Naive thymus-derived CD8-positive, alpha-beta T cell (primary cell): ENCODE data around the gene DNAH12. TPM values are rescaled to one million over a fixed set of nuclear protein-coding genes. Genes with fewer than 3 reads are reported as not detected.
"Not testable (repeated sequence)": the region's sequence is repeated elsewhere in the genome, so short reads cannot be mapped to it uniquely, and the experiment has no call there.

Experiments
- ATAC-seq, 2 donors: fragments of 150-1000 bp; cut with Tn5 transposase in 1 of 2; sonication (Bioruptor Pico), chemical (Tn5 transposase) in 1 of 2; 1 replicate in 1 of 2; 2 replicates in 1 of 2; pipeline ENCODE4 v1.10.0; 2021; ENCODE audit warnings: mild to moderate bottlenecking in 2 of 2, moderate library complexity in 2 of 2
- POLR2A ChIA-PET: fragments of 350-600 bp; sonication (Branson Sonifier 250); formaldehyde crosslinking; loops from one replicate; lab custom pipeline; 2021; ENCODE audit warnings: antibody characterized with exemption; lab: Charles Lee
- DNase-seq, 10 donors: peaks; one replicate each; pipeline versions ENCODE4 v3.0.0 to v3.0.0-alpha.2; 2020 to 2022
- H3K27ac Mint-ChIP-seq, 10 donors: one replicate each; pipeline ENCODE4 v1.8.0; 2020 to 2022; ENCODE audit warnings: mild to moderate bottlenecking in 10 of 10, mixed read lengths in 10 of 10, moderate library complexity in 4 of 10, inconsistent platforms in 1 of 10
- H3K27me3 Mint-ChIP-seq, 5 donors: one replicate each; pipeline ENCODE4 v1.8.0; 2021 to 2022; ENCODE audit warnings: mixed read lengths in 5 of 5
- H3K36me3 Mint-ChIP-seq, 3 donors: one replicate each; pipeline ENCODE4 v1.8.0; 2020 to 2022; ENCODE audit warnings: mixed read lengths in 3 of 3, mild to moderate bottlenecking in 2 of 3, inconsistent platforms in 1 of 3
- H3K4me1 Mint-ChIP-seq, 4 donors: one replicate each; pipeline ENCODE4 v1.8.0; 2021 to 2022; ENCODE audit warnings: mixed read lengths in 4 of 4
- H3K4me3 Mint-ChIP-seq, 10 donors: one replicate each; pipeline ENCODE4 v1.8.0; 2020 to 2022; ENCODE audit warnings: mild to moderate bottlenecking in 10 of 10, mixed read lengths in 10 of 10, moderate library complexity in 6 of 10, inconsistent platforms in 1 of 10
- H3K9me3 Mint-ChIP-seq, 9 donors: one replicate each; pipeline ENCODE4 v1.8.0; 2020 to 2022; ENCODE audit warnings: mixed read lengths in 9 of 9, mild to moderate bottlenecking in 3 of 9, inconsistent platforms in 1 of 9, moderate library complexity in 1 of 9
- polyA plus RNA-seq, 3 donors: library from polyadenylated mRNA; unstranded; fragments of 300-500 nt; fragmentation: Illumina TruSeq; gene quantifications; one replicate each; pipeline ENCODE4 v1.2.3, GENCODE V29; 2021
- total RNA-seq, 8 experiments: library from RNA in 2 of 8; stranded (reverse) in 2 of 8; gene quantifications; one replicate each; pipeline ENCODE4 v1.2.3 and lab custom pipeline; 2021 to 2026

Gene DNAH12
- total and polyA plus RNA-seq, 5 experiments from 2014 or later, result 0.65 to 0.66 TPM; not detected in 3

GRCh38 chr3:57440144-57440543 lies 104.0 kb downstream of the DNAH12 start:
- DNase-seq, H3K36me3 Mint-ChIP-seq, H3K9me3 Mint-ChIP-seq, H3K4me1 Mint-ChIP-seq, H3K27ac Mint-ChIP-seq, POLR2A ChIA-PET, ATAC-seq, H3K4me3 Mint-ChIP-seq: not testable (repeated sequence)
- H3K27me3 Mint-ChIP-seq, result peaks cover 4 to 14% (median 4%) of the 10 kb centered on the region in 5 donors

GRCh38 chr3:57438460-57438859 lies 105.7 kb downstream of the DNAH12 start:
- H3K27ac Mint-ChIP-seq, POLR2A ChIA-PET, ATAC-seq, DNase-seq, H3K4me1 Mint-ChIP-seq, H3K9me3 Mint-ChIP-seq, H3K4me3 Mint-ChIP-seq, H3K36me3 Mint-ChIP-seq: not testable (repeated sequence)
- peaks cover 4 to 14% (median 4%) of the 10 kb centered on the region in 5 donors for H3K27me3 Mint-ChIP-seq

DNA sequence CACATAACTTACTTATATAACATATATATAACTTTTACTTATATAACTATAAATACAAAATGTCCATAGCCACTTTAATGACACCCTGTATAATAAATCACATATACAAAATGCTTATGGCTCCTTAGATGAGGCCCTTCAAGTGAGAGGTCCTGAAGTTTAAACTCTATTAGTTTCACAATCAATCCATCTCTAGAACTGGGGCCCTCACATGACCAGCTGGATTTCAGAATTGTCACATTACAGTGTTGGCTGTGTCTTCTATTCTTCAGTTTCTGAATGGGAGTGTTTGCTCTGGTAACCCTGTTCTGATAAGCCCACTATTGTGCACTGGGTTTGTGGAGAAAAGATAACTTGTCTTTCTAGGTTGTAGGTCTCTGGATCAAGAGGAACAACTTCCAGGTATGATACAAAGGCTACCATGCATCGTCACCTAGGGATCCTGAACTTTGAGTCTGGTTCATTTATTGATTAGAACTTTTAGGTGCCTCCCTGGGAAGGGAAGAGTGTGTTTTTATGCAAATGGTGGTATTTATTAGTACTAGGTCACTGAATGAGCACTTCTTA lies 107.9 kb downstream of the DNAH12 start:
- ATAC-seq (no peak), DNase-seq (no peak)
- H3K4me1 Mint-ChIP-seq, result no peaks in the 10 kb centered on the region
- H3K27ac Mint-ChIP-seq, result no peak overlapping the region
- H3K27me3 Mint-ChIP-seq, result peaks cover 4 to 14% (median 5%) of the 10 kb centered on the region in 5 donors
- POLR2A ChIA-PET, result no interaction called here
- H3K36me3 Mint-ChIP-seq, result no peaks in the 10 kb centered on the region
- H3K4me3 Mint-ChIP-seq, result no peak overlapping the region
- peaks cover 0 to 5% (median 0%) of the 10 kb centered on the region in 9 donors for H3K9me3 Mint-ChIP-seq

- POLR2A ChIA-PET, result no interaction called here
- H3K9me3 Mint-ChIP-seq, result no peaks in the 10 kb centered on the region
- H3K27me3 Mint-ChIP-seq, result peaks cover 2 to 11% (median 5%) of the 10 kb centered on the region in 5 donors
- H3K27ac Mint-ChIP-seq, result no peak overlapping the region
- DNase-seq, result no peak
- no peak overlapping the region for H3K4me3 Mint-ChIP-seq
- no peaks in the 10 kb centered on the region for H3K4me1 Mint-ChIP-seq
- ATAC-seq, result no peak
- H3K36me3 Mint-ChIP-seq, result no peaks in the 10 kb centered on the region
Measured at GRCh38 chr3:57434041-57434440, 110.1 kb downstream of the DNAH12 start.

DNA sequence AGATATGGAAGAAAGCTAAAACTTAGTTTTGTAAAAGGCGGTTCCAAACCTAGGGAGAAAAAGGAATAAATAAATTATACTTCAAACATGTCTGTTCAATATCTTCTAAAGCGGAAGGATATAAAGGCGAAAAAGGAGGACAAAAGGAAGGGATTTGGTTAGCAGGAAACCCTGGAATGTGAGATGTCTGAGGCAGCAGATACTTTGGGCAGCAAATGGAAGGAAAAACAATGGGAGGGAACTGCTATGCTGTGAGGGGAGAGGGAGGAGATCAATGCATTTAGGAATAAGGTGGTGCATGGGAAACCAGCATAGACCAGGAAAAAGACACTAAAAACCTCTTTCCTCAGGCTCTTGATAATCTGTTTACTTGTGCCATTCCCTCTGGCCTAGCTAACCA lies 120.8 kb downstream of the DNAH12 start:
- no peaks in the 10 kb centered on the region for H3K9me3 Mint-ChIP-seq
- H3K36me3 Mint-ChIP-seq, result no peaks in the 10 kb centered on the region
- POLR2A ChIA-PET, result no interaction called here
- no peaks in the 10 kb centered on the region for H3K4me1 Mint-ChIP-seq
- peaks cover 0 to 4% (median 2%) of the 10 kb centered on the region in 5 donors for H3K27me3 Mint-ChIP-seq
- H3K27ac Mint-ChIP-seq, result no peak overlapping the region
- H3K4me3 Mint-ChIP-seq, result no peak overlapping the region
- DNase-seq (no peak), ATAC-seq (no peak)

DNA sequence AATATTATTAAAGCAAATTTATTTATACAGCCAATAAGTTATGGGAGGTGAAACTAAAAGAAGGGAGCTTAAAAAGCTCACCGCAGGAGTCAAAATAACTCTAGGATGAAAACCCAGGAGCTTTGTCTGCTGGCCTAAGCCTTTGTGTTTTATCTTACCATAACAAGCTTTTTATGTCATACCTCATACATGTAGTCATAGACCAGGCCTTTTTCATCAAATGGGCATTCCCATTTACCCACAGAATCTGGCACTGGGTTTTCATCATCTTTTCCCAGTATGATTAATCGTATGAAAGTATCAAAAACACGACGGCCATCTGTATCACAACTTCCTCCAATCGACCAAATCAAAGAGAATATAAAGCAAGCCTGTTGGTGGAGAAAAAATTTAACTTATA lies 122.8 kb downstream of the DNAH12 start:
- Mint-ChIP-seq H3K36me3 (no peaks in the 10 kb centered on the region), H3K9me3 (no peaks in the 10 kb centered on the region), H3K4me1 (no peaks in the 10 kb centered on the region), H3K4me3 (no peak overlapping the region), H3K27ac (no peak overlapping the region), H3K27me3 (peaks cover 0 to 4% (median 2%) of the 10 kb centered on the region in 5 donors)
- ATAC-seq, result no peak
- no peak for DNase-seq
- POLR2A ChIA-PET, result no interaction called here

GRCh38 chr3:57420001-57420400 lies 124.1 kb downstream of the DNAH12 start:
- H3K27ac Mint-ChIP-seq, result no peak overlapping the region
- H3K4me3 Mint-ChIP-seq, result no peak overlapping the region
- H3K9me3 Mint-ChIP-seq, result no peaks in the 10 kb centered on the region
- H3K27me3 Mint-ChIP-seq, result peaks cover 0 to 4% (median 0%) of the 10 kb centered on the region in 5 donors
- H3K4me1 Mint-ChIP-seq, result no peaks in the 10 kb centered on the region
- no peak for ATAC-seq
- no peak for DNase-seq
- H3K36me3 Mint-ChIP-seq, result no peaks in the 10 kb centered on the region
- POLR2A ChIA-PET, result interaction anchor here (0.6 kb wide), 1 partner anchor 271 kb away, joined by 6 read pairs; no protein-coding TSS in a partner anchor

GRCh38 chr3:57411715-57412114 lies 132.4 kb downstream of the DNAH12 start:
- peaks cover 0 to 1% (median 0%) of the 10 kb centered on the region in 4 donors for H3K4me1 Mint-ChIP-seq
- DNase-seq (no peak), ATAC-seq (no peak)
- POLR2A ChIA-PET, result no interaction called here
- peaks cover 0 to 2% (median 0%) of the 10 kb centered on the region in 3 donors for H3K36me3 Mint-ChIP-seq
- peaks cover 0 to 3% (median 0%) of the 10 kb centered on the region in 9 donors for H3K9me3 Mint-ChIP-seq
- peaks cover 0 to 9% (median 2%) of the 10 kb centered on the region in 5 donors for H3K27me3 Mint-ChIP-seq
- H3K27ac Mint-ChIP-seq, result no peak overlapping the region
- H3K4me3 Mint-ChIP-seq, result no peak overlapping the region

DNA sequence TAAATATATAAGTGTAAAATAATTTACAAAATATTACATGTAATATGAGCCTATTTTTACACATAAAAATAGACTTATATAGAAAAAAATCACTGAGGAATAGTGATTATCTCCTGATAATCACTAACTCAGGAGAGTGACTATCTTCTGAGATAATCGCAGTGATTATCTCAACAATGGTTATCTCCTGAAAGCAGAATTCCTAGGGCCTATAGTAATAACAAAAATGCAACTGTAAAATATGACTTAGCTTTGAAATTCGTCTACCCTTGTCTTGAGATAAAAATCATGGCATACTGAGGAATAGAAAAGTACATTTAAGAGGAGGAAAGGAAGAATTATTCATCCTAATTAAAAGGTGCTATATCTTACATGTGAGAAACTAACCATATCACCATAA lies 134.7 kb downstream of the DNAH12 start:
- DNase-seq, result no peak
- Mint-ChIP-seq H3K4me1 (peaks cover 0 to 1% (median 0%) of the 10 kb centered on the region in 4 donors), H3K27me3 (peaks cover 0 to 9% (median 2%) of the 10 kb centered on the region in 5 donors), H3K27ac (no peak overlapping the region), H3K36me3 (peaks cover 0 to 2% (median 0%) of the 10 kb centered on the region in 3 donors), H3K4me3 (no peak overlapping the region), H3K9me3 (peaks cover 0 to 3% (median 0%) of the 10 kb centered on the region in 9 donors)
- no peak for ATAC-seq
- POLR2A ChIA-PET, result no interaction called here

- POLR2A ChIA-PET, result interaction anchor here (0.5 to 0.6 kb wide), 2 partner anchors 327 to 774 kb away, joined by 3 read pairs; no protein-coding TSS in a partner anchor
- Mint-ChIP-seq H3K9me3 (peaks cover 0 to 2% (median 0%) of the 10 kb centered on the region in 9 donors), H3K4me3 (no peak overlapping the region), H3K27ac (no peak overlapping the region), H3K27me3 (peaks cover 0 to 8% (median 0%) of the 10 kb centered on the region in 5 donors), H3K36me3 (peaks cover 0 to 7% (median 0%) of the 10 kb centered on the region in 3 donors), H3K4me1 (peaks cover under 1 to 5% (median 3%) of the 10 kb centered on the region in 4 donors)
- DNase-seq (no peak), ATAC-seq (no peak)
Measured at GRCh38 chr3:57402675-57403074, 141.5 kb downstream of the DNAH12 start.

DNA sequence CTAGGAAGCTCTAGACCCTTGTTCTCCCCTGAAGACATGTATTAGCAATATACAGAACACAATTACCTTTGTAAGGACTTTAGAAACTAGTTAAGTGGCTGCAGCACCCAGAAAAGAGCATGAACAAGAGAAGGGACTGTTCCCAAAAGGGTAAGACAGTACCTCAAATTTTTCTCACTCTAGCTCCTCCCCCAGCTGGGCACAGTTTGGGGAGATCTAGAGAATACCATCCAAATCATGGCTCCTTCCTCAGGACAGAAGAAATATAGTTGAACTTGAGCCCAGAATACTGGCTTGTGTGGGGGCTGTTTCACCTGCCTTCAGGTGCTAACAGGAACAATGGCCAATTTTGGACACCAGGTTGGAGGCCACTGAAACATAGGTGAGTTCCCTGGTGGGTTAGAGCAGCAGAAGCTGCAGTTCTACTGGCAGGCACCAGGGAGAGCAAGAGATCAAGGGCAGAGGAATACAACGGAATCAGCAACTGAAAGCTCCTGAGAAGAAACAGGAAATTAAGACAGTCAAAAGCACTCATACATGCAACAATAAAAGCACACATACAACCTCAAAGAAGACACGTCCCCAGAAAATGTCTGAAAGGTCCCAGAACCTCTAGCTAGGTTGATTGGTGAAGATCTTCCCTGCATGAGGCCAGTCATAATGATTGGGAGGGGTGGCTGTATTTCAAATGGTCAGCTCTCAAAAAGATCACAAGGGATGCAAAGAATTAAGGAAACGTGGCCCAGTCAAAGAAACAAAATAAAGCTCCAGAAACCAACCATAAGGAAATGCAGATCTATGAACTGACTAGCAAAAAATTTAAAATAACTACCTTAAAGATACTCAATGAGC lies 146.7 kb downstream of the DNAH12 start:
- Mint-ChIP-seq H3K27me3 (peaks cover 0 to 6% (median 0%) of the 10 kb centered on the region in 5 donors), H3K27ac (peak overlapping the region in 9 of 10 donors; percentile 6 to 85 (median 48)), H3K36me3 (peaks cover 0 to 7% (median 0%) of the 10 kb centered on the region in 3 donors), H3K4me1 (peaks cover 5 to 18% (median 17%) of the 10 kb centered on the region in 4 donors), H3K4me3 (peak overlapping the region; percentile 15 to 69 (median 50)), H3K9me3 (peaks cover 0 to 2% (median 0%) of the 10 kb centered on the region in 9 donors)
- POLR2A ChIA-PET, result interaction anchor here (0.6 to 2.6 kb wide), 4 partner anchors 11 to 626 kb away, joined by 3 to 9 read pairs (median 4); partner anchors contain the start of gene PDE12
- DNase-seq (peak; percentile 20 to 77 (median 60)), ATAC-seq (peak; percentile 99)

DNA sequence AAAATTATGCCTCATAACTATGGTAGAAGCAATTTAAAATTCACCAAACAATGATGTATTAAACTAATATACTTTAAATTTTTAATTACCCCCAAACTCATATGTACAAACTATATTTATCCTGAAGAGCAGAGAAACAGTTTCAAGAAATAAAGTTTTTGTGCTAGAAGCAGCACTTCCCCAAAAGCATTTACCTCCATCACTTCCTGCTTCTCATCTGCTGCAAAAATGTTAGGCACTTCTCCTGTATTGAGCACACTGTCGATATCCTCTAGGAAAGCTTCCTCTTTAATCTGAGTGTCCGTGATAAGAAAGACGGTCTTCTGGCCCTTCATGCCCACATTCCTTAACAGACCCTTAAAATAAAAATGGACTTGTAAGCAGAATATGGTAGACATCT lies 150.2 kb downstream of the DNAH12 start:
- Mint-ChIP-seq H3K36me3 (peaks cover 0 to 8% (median 7%) of the 10 kb centered on the region in 3 donors), H3K27ac (peak overlapping the region in 4 of 10 donors; percentile 6 to 57 (median 28)), H3K9me3 (peaks cover 0 to 2% (median 0%) of the 10 kb centered on the region in 9 donors), H3K27me3 (peaks cover 0 to 3% (median 0%) of the 10 kb centered on the region in 5 donors), H3K4me1 (peaks cover 5 to 18% (median 17%) of the 10 kb centered on the region in 4 donors), H3K4me3 (peak overlapping the region in 3 of 10 donors; percentile 1 to 56 (median 10))
- POLR2A ChIA-PET, result no interaction called here
- no peak for ATAC-seq
- DNase-seq, result no peak
